OCI-M1 (cell line): ENCODE data around the gene PMM1.
"Not testable (repeated sequence)": the region's sequence is repeated elsewhere in the genome, so short reads cannot be mapped to it uniquely, and the experiment has no call there.

Experiments used
- DNase-seq: peaks from one replicate; lab custom pipeline; 2025; lab: John Stamatoyannopoulos, UW

Gene PMM1

DNA sequence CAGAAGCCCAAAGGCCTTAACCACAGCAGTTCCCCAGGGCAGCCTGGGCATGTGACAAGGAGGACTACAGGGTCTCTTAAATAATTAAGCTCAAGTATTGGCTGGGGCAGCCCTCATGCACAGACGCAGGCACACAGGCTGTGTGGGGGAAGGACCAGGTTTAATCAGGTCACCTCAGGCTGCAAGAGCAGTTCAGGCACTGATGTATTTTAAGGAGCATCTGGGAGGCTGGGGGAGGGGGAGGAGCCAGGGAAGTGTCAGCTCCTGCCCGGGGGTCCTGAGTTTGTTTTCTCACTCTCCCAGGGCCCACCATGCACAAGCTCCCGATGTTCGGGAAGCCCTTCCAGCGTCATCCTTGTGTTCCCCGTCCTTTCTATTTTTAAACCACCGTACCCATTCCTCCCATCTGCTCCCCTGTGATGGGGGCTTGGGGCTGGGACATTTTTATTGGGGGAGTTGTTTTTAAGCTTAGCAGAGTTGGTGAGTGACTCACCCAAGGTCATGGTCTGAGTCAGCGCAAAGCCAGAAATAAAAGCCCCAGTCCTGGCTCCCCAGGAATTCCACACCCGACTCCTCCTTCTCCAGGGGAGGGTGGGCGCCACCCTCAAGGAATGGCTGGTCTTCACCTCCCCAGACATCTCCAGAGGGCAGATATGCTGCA is 26.5 kb downstream of the PMM1 start:
- DNase-seq: no peak

DNA sequence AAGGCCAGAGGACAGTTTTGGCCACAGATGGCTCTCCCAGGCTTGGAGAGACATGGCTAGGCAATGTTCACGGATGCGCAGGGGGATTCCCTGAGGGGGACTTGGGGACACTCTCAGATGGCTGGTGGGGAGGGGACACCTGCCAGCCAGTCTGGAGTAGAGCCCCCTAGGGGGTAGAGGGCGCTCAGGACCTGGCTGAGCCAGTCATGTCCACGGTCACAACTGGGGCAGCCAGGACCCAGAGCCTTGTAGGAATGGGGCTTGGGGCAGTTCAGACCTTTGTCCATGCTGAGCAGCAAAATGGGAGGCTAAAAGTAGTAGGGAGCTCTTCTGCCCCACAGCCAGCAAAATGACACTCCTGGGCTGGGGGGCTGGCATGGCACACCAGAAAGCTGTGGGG is 27.2 kb downstream of the PMM1 start:
- no peak for DNase-seq

DNA sequence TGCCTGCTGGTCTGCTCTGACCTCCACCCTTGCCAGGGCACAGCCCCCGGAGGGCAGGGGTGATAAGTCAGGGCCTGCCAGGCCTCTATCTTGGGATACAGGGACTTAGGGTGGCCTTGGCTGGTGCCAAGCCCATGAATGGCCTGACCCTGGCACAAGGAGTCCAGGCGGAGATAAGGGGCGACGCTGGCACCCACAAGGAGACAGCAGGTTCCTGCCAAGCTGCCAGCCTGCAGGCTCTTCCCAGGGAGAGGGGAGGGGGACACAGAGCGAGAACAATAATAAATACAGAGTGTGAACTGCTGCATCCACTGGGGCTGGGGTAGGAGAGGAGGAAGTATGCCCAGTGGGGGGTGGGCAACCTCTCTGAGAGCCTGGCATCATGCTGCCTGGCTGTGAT is 27.9 kb downstream of the PMM1 start:
- DNase-seq: no peak

DNA sequence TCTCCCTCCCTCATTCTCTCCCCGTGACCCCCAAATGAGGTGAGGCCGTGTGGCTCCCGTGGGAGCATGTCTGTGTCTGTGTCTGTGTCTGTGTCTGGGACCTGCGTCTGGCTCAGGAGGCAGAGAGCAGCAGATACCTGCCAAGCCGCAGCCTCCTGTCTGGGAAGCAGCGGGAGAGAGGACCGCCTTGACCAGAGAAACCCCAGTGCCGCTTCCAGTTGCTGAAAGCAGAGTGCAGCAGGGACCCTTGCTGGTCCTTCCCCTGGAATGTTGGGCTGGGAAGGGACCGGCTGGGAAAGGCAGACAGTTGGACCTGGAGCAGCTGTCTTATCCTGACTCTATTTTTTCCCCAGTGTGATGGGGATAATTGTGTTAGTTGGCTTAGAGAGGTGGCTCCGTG is 28.3 kb downstream of the PMM1 start:
- DNase-seq: no peak

DNA sequence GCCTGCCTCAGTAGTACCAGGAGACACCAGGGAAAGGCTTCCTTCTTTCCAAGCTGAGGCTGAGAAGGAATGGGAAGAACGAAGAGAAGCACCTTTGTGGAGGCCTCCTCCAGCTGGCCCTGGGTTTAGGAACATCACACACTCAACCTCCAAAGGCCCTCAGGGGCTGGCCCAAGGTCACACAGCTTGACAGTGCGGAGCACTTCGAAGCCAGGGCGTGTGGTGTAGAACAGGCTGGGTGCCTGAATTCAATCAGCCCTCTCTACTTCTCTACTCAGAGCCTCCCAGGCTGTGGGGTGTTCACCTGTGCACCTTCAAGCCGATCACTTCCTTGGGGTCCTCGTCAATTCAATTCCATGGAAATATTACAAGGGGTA is 29.6 kb downstream of the PMM1 start:
- no peak for DNase-seq

DNA sequence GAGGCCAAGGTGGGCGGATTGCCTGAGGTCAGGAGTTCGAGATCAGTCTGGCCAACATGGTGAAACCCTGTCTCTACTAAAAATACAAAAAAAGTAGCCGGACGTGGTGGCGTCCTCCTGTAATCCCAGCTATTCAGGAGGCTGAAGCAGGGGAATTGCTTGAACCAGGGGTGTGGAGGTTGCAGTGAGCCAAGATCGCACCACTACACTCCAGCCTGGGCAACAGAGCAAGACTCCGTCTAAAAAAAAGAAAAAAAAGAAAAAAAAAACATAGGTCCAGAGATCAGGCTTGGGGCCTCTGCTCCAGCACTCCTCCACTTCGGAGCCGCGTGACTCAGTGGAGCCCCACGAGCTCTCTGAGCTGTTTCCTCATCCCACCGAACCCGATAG is 31.4 kb downstream of the PMM1 start:
- DNase-seq: not testable (repeated sequence)

DNA sequence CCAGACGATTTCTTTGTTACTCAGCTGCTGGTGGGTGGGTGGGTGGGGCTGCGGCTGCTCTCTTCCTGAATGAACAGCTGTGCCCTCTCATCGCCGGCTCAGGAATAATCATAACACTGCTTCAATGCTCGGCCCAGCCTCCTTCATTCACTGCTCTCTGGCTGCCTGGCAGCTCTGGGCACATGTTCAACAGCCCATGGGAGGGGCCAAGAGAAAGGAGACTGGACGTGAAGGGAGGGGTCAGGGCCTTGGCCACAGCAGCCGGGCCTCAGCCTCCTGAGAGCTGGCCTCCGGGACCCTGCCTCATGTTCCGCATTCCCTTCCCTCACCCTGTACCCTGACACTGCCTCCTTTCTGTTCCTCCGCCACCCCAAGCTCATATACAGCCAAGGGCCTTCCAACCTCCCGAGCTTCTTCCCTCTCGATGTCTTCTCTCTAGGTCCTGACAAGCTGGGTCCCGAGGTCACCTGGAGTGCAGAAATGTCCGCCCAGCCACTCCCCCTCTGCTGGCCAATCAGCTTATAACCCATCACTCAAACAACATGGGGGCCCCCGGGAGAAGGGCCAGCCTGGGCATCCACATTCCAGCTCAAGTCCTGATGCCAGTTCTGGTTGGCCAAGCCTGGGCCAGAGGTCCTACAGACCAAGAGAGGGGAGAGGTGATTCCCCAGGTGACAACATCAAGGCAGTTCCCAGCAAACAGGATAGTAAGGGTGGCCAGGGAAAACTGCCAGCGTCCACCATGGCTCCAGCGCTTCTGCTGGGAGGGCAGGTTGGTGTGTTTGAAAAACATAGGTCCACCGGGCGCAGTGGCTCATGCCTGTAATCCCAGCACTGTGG is 32.0 kb downstream of the PMM1 start:
- no peak for DNase-seq

DNA sequence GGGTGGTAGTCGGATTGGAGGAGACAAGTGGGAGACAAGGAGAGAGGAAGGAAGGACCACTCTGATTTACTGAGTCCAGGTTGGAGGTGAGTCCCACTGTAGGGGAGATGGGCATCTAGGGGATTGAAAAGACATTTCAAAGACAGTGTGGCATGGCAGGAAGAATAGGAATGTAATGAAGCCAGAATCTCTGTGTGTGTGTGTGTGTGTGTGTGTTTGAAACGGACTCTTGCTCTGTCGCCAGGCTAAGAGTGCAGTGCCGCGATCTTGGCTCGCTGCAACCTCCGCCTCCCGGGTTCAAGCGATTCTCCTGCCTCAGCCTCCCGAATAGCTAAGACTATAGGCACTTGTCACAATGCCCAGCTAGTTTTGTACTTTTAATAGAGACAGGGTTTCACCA is 33.1 kb downstream of the PMM1 start:
- DNase-seq: no peak

DNA sequence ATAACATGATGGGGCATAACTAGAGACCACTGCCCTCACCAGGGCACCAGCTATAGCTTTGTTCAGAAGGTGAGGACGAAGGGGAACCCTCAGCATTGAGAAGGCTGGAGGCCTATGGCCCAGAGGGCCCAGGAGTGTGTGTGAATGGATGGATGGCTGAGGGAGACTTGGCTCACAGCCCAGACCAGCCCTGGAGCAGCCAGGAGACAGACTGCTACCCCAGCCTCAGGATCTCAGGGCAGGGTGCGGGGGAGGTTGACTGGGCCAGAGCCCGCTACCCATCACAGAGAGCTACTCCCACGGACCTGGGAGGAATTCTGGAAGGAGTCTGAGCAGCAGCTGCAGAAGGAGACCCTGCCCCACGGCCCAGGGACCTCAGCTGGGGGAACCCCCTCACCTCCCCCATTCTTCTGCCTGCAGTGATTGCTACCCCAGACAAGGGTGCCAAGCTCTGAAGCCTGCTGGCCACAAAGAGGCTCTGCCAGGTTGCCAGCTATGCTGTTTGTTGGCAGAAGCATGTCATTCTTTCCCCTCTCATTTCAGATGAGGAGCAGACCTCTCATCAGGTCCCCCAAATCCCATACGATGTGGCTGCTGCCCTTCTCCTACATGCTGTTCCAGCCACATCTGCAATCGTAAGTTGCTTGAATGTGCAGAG is 34.2 kb downstream of the PMM1 start:
- DNase-seq: no peak

DNA sequence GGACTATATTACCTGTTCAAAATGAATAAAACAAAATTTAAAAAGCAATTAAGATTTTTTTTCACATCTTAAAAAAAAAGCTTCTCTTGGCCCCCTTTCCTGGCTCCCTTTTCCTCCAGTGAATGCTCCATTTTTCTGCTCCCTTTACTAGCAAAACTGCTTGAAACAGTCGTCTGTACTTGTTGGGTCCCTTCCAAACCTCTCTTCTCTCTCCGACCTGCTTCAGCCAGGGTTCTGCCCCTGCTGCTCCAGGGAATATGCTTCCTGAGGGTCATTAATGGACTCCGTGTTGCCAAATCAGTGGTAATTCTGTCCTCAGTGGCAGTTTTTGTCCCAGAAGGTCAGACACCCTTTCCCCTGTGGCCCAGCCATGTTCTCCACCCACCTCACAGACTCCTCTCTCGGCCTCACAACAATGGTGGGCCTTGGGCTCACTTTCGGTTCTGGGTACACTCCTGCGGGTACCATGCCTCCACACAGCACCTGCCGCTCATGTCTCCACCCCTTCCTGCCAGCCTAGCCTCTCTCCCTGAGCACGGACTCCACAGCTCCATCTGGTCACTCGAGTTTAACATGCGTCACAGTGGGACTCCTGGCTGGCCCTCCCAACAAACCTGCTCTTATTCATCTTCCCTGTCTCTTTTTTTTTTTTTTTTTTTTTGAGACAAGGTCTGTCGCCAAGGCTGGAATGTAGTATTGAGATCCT is 37.6 kb downstream of the PMM1 start:
- DNase-seq: no peak

DNA sequence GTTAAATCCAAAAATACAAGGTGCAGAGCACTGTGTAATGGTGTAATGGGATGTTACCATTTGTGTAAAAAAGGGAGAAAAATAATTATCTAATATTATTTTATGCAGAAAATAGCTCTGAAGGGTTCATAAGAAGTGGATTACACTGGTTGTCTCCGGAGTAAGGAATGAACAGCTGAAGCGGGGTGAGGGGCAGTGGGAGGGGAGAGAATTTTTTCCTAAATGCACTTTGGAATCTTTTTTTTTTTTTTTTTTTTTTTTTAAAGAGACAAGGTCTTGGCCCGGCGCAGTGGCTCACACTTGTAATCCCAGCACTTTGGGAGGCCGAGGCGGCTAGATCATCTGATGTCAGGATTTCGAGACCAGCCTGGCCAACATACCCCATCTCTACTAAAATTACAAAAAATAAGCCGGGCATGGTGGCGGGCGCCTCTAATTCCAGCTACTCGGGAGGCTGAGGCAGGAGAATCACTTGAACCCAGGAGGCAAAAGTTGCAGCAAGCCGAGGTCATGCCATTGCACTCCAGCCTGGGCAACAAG is 38.6 kb downstream of the PMM1 start:
- DNase-seq: no peak

DNA sequence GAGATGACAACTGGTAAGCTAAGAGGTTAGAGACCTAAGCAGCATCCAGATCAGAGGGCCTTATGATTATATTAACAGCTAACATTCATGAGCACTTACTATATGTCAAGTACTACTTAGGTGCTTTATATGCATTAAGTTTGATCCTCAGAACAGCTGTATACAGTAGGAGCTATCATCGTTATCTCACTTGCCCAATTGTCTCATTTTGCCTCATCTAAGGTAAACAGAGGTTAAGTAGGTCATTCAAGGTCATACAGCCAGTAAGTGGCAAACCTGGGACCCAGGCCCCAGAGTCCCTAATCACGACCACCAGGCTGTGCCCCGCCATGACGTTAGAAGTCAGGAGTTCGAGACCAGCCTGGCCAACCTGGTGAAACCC is 40.8 kb downstream of the PMM1 start:
- DNase-seq: no peak

DNA sequence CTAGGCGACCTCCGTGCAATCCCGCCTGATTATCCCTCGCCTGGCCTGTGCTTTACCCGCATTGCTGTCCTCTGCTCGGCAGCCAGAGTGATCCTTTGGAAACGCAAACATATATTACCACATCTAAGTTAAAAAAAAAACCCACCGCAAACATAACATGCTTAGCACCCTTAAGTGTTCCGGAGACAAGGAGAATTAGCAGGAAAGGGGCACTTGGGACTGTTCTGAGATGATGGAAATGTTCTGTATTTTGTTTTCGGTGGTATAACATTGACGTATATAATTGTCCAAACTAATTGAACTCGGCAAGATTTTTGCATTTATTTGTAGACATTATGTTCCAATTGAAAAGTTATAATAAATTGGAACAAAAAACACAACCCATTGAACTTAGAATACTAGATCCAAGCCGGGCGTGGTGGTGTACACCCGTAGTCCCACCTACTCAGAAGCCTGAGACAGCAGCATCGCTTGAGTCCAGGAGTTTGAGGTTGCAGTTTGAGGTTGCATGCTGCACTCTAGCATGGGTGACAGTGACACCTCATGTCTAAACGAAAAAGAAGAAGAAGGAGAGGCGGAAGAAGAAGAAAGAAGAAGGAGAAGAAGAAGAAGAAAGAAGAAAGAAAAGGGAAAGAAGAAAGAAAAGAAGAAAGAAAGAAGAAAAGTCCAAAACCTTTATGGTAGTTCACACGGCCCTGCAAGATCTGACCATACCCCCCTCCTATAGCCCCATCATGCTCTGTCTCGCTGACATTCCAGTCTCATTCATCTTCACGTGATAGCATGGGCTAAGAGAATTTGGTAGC is 44.8 kb downstream of the PMM1 start:
- no peak for DNase-seq

DNA sequence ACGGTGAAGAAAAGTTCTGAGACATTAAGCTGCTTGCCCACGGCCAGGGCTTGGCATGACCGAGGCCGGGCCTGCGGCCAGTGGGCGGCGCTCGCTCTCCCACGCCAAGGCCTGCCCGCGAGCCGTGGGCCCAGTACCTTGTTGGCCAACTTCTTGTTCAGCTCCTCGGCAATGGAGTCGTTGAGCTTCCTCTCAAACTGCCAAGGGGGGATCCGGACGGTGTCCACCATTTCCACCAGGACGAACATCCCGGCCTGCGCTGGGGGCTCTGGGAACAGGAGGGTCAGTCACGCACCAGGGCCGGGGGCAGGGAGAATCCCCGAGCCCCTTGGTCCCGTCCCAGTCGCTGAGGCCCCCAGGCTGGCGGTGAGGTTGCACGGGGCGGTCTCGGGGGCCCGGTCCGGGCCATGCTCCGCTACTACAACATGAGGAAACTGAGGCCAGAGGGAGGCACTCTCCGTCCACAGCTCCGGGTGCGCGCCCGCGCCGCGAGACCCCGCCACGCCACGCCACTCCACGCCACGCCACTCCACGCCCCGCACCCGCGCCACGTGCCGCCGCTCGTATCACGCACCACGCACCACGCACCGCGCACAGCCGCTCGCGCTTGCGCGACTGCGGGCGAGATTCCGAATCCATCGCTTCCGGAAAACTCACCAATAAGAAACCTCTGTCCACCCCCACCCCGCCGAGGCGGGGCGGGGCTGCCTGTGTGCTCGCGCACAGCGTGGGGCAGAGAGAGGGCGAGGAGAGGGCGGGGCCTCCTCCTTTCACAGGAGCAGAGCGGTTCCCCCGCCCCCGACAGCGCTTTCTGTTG is 45.6 kb downstream of the PMM1 start, which contains the start of gene POLR3H:
Gene POLR3H, minus strand, starts transcription at position 617 of the 817 bp plus-strand sequence. Its CDS starts 369 bp downstream, at position 248.
- peak; percentile 98 for DNase-seq

DNA sequence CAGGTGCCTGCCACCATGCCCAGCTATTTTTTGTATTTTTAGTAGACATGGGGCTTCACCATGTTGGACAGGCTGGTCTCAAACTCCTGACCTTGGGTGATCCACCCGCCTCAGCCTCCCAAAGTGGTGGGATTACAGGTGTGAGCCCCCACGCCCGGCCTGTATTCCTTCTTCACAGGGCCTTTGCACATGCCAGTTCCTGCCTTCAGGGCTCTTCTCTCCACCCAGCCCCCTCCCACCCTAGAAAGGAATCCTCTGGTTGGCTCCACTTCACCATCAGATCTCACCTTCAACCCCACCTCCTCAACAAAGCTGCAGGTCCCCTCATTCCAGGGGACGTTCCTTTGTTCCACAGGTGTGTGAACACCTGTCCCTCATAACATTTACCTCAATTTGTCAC is 47.4 kb downstream of the PMM1 start:
- no peak for DNase-seq

DNA sequence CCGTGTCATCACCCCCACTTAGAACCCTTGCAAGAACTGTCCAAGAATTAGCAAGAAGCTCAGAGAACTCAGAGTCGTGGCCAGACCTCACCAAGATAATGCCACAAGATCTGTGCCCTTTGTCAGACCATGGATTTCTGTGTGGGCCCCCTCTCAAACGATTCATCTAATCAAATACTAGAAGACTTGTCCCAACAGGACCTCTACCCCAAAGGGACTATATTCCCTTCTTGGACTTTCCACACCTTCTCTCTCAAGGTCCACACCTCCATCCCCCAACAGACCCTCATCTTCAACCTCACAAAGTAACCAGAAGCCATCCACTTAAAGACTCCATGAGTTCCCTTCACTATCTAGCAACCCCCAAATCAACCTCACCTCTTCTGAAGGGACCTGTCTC is 48.2 kb downstream of the PMM1 start:
- DNase-seq: no peak

DNA sequence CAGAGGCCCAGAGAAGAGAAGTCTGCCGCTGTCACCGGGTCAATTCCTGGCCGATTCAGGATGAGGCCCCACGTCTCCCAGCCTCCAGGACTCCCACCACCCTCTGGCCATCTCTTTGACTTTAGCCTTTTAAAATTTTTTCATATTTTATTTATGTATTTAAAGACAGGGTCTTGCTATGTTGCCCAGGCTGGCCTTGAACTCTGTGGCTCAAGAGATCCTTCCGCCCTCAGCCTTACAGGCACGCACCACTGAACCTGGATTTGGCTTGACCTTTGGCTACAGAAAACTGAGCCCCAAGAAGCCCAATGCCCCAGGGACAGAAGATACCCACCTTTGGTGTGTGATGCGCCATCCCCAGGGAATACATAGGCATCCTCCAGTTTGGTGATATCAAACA is 49.3 kb downstream of the PMM1 start:
- no peak for DNase-seq

DNA sequence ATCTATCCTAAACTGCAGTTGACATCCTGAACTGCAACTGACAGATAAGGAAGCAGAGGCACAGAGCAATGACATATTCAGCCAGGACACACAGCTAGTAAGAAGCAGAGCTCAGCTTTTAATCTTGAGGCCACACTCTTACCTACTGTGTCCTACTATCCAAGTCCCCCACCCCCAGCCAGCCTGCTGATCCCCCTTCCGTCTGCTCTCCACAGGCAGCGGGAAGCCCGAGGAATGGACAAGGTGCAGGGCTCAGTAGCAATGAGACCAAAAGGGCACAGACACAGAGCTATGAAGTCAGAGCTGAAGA is 49.7 kb downstream of the PMM1 start:
- DNase-seq: no peak

DNA sequence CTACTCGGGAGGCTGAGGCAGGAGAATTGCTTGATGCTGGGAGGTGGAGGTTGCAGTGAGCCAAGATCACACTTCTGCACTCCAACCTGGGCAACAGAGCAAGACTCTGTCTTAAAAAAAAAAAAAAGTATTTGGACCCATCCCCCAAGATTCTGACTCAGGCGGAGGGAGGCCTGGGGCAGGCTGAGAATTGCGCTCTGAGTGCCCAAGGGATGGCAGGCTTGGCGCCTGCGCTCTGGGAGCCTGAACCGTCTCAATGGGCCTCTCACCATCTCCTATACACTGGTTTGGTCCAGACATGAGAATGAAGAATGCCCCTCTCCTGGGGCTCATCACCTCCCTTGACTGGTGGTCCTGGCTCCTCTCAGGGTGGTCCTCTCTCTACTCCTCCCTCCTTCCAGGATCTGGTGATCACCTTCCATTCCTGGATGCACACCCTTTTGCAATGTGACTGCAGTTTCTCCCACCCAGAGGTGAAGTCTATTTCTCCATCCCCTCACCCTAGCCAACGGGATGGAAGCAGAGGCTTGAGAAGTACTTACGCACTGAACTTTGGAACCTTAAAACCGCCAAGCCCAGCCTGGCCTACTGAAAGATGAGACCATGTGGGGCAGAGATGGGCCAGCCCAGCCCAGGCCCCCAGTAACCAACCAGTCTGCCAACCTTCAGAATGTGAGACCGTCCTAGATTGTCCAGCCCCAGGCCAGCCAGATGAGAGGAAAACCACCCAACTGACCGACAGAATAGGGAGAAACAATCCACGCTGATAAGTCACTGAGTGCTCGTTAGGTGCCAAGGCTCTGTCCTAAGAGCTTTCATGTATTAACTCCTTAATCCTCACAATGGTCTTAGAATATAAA is 50.3 kb downstream of the PMM1 start:
- peak; percentile 12 for DNase-seq

DNA sequence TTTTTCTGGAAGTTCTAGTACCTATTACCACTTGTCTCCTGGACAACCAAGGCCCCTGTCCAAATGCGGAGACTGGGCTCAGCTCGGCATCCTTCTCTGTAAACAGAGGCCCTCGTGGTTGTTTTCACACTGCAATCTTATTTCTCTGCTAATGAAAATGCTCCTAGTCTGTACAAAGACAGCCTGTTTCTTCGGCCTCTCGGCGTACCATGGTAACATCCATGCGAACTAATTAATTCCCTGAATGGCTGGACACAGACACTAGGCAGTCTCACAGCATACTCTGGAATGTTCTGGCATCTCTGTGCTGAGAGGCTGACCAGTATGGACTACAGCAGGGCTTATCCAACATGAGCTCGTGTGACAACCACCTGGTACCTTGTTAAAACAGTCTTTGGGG is 51.1 kb downstream of the PMM1 start:
- no peak for DNase-seq
